Measurements from ENCODE around the gene ERBIN. TPM values are rescaled to one million over a fixed set of nuclear protein-coding genes. Genes with fewer than 3 reads are reported as not detected.

Gene ERBIN
- total RNA-seq, 1 donor from 2014 or later = 12.0 TPM

DNA sequence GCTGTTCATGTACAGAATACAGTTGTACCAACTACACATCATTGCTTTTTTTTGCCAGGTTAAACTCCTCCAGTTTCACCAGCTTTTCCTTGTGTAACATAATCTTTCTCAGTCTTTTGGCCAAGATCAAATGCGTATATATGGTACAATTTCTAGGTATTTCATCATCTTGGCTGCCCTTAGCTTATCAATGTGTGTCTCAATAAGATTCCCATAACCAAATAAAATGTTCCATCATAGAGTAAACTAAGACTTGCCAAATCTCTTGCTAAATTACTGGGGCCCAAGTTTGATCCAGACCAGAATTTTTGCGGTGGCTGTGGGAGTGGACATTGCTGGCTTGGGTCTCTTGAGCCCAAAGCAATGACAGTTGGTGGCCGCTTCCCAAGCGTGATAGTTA is 24.3 kb upstream of the ERBIN start:
- Histone ChIP-seq H3K36me3 (no peaks in the 10 kb centered on the region), H3K4me3 (no peak overlapping the region), H3K4me1 (no peaks in the 10 kb centered on the region), H3K27me3 (no peaks in the 10 kb centered on the region), H3K27ac (no peak overlapping the region), H3K9me3 (no peaks in the 10 kb centered on the region)
- intact Hi-C loops (cut with DNase I) = no loop called here
- DNase-seq (ENCODE audit: low spot score in 2 of 2) = no peak
- TF ChIP-seq, protein P1, sequence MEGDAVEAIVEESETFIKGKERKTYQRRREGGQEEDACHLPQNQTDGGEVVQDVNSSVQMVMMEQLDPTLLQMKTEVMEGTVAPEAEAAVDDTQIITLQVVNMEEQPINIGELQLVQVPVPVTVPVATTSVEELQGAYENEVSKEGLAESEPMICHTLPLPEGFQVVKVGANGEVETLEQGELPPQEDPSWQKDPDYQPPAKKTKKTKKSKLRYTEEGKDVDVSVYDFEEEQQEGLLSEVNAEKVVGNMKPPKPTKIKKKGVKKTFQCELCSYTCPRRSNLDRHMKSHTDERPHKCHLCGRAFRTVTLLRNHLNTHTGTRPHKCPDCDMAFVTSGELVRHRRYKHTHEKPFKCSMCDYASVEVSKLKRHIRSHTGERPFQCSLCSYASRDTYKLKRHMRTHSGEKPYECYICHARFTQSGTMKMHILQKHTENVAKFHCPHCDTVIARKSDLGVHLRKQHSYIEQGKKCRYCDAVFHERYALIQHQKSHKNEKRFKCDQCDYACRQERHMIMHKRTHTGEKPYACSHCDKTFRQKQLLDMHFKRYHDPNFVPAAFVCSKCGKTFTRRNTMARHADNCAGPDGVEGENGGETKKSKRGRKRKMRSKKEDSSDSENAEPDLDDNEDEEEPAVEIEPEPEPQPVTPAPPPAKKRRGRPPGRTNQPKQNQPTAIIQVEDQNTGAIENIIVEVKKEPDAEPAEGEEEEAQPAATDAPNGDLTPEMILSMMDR (IDR thresholded peaks at IDR 0.05) = no peak

DNA sequence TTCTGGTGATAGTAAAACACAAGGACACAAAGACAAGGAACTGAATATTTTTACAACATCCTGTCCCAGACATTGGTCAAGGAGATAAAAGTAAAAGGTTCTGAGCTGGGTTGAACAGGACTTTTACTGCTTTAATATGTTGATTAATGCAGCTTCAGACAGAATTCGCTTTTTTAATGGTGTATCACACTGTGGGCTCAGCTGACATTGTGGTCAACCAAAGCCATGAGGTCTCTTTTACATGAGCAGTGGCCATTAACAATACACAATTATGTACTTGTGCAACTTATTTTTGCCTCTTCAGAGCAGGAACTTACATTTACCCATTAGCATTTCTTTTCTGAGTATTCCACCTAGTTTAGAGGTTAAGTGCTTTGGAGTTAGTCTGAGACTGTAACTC is 22.8 kb upstream of the ERBIN start:
- TF ChIP-seq, protein P1 (IDR thresholded peaks at IDR 0.05) = no peak
- Histone ChIP-seq H3K4me1 (no peaks in the 10 kb centered on the region), H3K9me3 (no peaks in the 10 kb centered on the region), H3K27ac (no peak overlapping the region), H3K36me3 (no peaks in the 10 kb centered on the region), H3K4me3 (no peak overlapping the region), H3K27me3 (no peaks in the 10 kb centered on the region)
- DNase-seq (ENCODE audit: low spot score in 2 of 2) = no peak
- intact Hi-C loops (cut with DNase I) = no loop called here

DNA sequence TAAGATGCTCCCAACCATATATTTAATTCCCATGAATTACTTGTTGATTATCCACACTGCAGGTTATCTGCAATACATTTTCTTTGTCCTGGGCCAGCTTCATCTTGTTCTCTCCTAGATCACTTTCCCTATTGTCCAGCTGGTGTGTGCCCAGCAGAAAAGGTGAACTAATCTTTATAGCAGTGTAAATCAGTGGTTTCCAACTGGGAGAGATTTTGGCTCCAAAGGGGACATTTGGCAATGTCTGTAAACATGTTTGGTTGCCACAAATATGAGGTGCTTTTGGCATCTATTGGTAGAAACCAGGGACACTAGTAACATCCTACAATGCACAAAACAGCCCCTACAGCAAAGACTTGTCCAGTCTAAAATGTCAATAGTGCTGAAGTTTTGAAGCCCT is 20.1 kb upstream of the ERBIN start:
- Histone ChIP-seq H3K9me3 (no peaks in the 10 kb centered on the region), H3K4me1 (no peaks in the 10 kb centered on the region), H3K27ac (no peak overlapping the region), H3K36me3 (no peaks in the 10 kb centered on the region), H3K27me3 (no peaks in the 10 kb centered on the region), H3K4me3 (no peak overlapping the region)
- no peak for DNase-seq (ENCODE audit: low spot score in 2 of 2)
- TF ChIP-seq, protein P1 (IDR thresholded peaks at IDR 0.05) = no peak
- intact Hi-C loops (cut with DNase I) = no loop called here

DNA sequence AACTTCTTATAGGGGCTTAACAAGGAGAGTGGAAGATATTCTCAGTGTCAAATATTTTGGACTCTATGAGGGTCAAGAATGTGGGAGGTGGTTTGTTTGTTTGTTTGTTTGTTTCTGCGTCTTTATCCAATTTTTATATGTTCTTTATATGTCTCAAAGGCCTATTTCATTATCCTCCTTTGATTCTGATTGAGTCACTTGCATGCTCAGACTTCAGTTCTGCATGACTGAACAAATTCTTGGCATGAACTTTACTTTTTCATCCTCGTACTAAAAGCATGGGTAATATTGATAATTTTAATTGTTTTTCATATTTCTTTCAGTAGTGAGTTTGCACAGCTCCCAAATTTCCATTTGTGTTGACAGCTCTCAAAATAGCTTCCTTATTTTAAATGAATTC is 19.2 kb upstream of the ERBIN start:
- H3K9me3 ChIP-seq = no peaks in the 10 kb centered on the region
- H3K27ac ChIP-seq = no peak overlapping the region
- TF ChIP-seq, protein P1 (IDR thresholded peaks at IDR 0.05) = no peak
- intact Hi-C loops (cut with DNase I) = no loop called here
- H3K4me3 ChIP-seq = no peak overlapping the region
- no peaks in the 10 kb centered on the region for H3K27me3 ChIP-seq
- H3K36me3 ChIP-seq = no peaks in the 10 kb centered on the region
- no peaks in the 10 kb centered on the region for H3K4me1 ChIP-seq
- no peak for DNase-seq (ENCODE audit: low spot score in 2 of 2)

DNA sequence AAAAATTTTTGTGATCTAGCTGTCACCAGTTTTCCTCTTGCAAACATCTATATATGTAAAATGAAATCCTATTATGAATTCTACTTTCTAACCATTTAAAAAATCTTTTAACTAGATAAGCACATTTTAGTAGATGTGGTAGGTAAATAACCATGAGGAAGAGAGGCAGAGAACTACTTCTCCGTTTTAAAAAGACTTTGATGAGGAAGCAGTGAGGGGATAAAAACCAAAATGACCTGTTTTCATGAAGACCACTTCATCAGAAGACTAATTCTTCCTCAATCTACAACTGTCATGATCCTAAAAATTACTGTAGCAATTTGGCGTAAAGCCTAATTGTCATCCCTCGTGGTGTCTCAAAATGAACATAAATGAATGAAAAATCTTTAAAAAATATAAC is 15.7 kb upstream of the ERBIN start:
- H3K27me3 ChIP-seq = no peaks in the 10 kb centered on the region
- no peaks in the 10 kb centered on the region for H3K4me1 ChIP-seq
- intact Hi-C loops (cut with DNase I) = no loop called here
- no peak for DNase-seq (ENCODE audit: low spot score in 2 of 2)
- H3K36me3 ChIP-seq = no peaks in the 10 kb centered on the region
- H3K4me3 ChIP-seq = no peak overlapping the region
- no peaks in the 10 kb centered on the region for H3K9me3 ChIP-seq
- H3K27ac ChIP-seq = no peak overlapping the region
- TF ChIP-seq, protein P1 (IDR thresholded peaks at IDR 0.05) = no peak

DNA sequence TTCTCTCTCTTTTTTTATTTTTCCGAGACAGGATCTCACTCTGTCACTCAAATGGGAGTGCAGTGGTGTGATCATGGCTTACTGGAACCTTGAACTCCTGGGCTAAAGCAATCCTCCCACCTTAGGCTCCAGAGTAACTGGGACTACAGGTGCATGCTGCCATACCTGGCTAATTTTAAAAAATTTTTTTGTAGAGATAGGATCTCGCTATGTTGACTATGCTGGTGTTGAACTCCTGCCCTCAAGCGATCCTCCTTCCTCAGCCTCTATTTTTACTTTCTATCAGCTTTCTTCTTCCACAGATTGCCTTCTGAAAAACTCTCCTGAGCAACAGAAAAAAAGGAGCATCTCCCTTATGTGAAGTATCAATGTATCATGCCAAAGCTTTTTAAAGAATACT is 14.1 kb upstream of the ERBIN start:
- Histone ChIP-seq H3K36me3 (no peaks in the 10 kb centered on the region), H3K9me3 (no peaks in the 10 kb centered on the region), H3K4me3 (no peak overlapping the region), H3K27ac (no peak overlapping the region), H3K4me1 (no peaks in the 10 kb centered on the region), H3K27me3 (no peaks in the 10 kb centered on the region)
- TF ChIP-seq, protein P1 (IDR thresholded peaks at IDR 0.05) = no peak
- intact Hi-C loops (cut with DNase I) = no loop called here
- DNase-seq (ENCODE audit: low spot score in 2 of 2) = no peak

All from ascending aorta (tissue), 2 donors.